ENCODE measurements around the gene E2F7. TPM values are rescaled to one million over a fixed set of nuclear protein-coding genes. Genes with fewer than 3 reads are reported as not detected.

Gene E2F7
- total RNA-seq, 1 experiment from 2014 or later = 31.4 TPM

DNA sequence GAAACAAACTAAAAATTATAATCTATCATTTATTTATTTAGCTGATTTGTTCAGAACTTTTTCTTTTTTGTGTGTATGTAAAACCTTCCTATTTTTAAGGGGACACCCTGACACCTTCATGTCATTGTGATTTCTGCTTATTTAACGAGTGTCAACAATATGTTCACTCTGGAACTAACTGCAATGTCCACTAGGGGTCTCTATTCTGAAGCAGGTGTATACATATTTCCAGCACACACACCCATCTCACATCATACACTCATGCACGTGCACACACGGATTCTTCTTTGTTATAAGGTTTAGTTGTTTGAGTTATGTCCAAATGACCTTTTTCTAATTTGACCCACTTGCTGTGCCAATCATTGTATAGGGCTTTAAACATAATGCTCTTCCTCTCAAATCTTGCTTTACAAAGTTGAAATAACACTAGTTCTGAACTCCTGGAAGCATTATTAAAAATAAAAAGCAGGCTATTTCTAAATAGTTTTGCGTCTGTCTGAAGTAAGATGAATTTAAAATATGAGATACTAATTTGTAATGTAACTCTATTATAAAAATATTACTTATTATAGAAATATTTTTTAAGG lies 15.5 kb downstream of the E2F7 start:
- Histone ChIP-seq H3K27me3 (no peaks in the 10 kb centered on the region), H3K4me3 (no peak overlapping the region), H3K4me1 (no peaks in the 10 kb centered on the region), H3K36me3 (peaks cover 82% of the 10 kb centered on the region), H3K9me3 (replicated peaks) (no peaks in the 10 kb centered on the region), H3K27ac (no peak overlapping the region)
- DNase-seq = peak; percentile 19 to 65

DNA sequence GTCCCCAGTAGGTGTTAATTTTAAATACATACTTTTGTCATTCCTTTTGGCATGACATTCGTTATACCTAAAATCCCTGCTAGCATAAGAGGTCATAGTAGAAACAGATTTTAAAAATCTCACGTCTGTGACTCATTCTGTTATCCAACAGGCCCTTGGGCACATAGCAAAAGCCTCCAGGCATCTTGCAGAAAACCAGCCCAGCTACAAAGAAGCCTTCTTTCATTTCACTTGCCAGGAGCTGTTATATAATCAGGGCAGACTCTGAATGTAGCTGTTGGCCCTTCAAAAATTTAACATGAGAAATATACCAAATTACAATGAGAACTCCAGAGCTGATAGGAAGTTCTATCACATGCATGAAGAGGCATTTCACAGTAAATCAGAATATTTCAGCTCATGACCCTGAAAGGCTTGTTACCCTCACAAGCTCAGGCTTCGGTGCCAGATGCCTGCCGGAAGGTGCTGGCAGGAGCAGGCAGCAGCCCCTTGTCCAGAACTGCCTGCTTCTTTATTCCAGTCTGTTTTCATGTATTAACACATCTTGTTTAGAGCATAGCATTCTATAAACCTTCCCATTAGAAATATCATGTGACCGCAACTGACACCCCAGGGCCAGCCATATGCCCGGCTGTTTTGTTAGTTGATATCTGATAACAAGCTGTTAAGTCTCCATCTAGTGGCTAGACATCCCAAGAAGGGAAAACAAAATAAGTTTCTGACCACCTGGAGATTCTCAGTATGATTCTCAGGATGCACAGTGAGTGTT lies 17.8 kb downstream of the E2F7 start:
- Histone ChIP-seq H3K4me3 (no peak overlapping the region), H3K36me3 (peaks cover 86% of the 10 kb centered on the region), H3K27me3 (no peaks in the 10 kb centered on the region), H3K9me3 (replicated peaks) (no peaks in the 10 kb centered on the region), H3K4me1 (no peaks in the 10 kb centered on the region), H3K27ac (no peak overlapping the region)
- no peak for DNase-seq

DNA sequence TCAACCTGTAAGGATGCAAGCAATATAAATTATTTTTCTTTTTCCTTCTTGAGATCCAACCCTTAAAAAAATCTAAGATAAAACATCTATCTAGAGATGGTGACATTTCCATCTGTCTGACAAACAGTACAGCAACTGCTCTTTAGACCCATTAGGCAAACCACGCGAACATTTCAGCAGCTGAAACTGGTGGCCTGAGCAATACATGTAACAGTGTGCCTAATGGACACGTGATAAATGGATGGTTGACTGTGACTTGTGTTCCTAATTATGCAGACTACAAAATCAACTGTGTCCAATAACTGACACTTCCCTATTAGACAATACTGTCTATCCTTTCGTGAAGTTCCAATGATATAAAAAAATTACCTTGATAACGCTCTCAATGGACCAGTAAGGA lies 18.9 kb downstream of the E2F7 start:
- no peak overlapping the region for H3K4me3 ChIP-seq
- peaks cover 89% of the 10 kb centered on the region for H3K36me3 ChIP-seq
- no peaks in the 10 kb centered on the region for H3K4me1 ChIP-seq
- no peaks in the 10 kb centered on the region for H3K27me3 ChIP-seq
- H3K9me3 ChIP-seq (replicated peaks) = no peaks in the 10 kb centered on the region
- DNase-seq = no peak
- no peak overlapping the region for H3K27ac ChIP-seq

DNA sequence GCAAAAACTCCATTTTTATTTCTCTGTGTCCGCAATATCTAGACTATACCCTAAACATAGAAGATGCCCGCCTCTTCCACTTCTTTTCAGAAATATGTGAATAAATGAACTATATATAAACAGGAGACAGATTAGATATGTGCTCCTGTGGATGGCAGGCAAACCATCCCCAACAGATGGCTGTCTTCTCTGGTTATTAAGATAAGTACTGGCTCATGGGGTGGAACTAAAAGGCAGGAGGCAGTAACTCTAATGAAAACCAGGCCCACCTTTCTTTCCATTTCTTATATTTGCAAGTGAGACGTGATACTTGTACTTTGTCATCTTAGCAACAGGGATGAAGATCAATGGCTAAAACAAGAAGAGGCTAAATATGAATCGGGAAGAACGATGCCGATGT lies 20.2 kb downstream of the E2F7 start:
- peaks cover 97% of the 10 kb centered on the region for H3K36me3 ChIP-seq
- H3K4me1 ChIP-seq = no peaks in the 10 kb centered on the region
- no peaks in the 10 kb centered on the region for H3K9me3 ChIP-seq (replicated peaks)
- H3K4me3 ChIP-seq = no peak overlapping the region
- no peak for DNase-seq
- no peak overlapping the region for H3K27ac ChIP-seq
- no peaks in the 10 kb centered on the region for H3K27me3 ChIP-seq

DNA sequence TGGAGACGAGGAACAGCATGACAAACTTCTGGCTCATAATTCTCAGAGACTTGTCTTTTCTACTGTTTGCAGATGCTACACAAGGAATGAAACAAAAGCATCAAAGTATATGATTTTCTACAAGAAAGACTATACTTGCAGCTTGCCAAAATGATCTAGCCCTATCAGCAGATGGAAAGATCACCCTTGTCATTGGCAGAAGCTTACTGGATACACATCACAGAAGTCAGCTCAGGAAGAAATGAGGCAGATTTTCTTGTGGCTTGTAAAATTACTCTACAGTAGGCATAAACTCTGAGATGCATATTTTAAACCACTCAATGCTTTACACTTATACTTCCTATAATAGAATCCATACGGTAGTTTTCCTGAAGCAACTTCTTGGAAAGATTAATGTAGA lies 20.6 kb downstream of the E2F7 start:
- H3K27ac ChIP-seq = no peak overlapping the region
- no peak for DNase-seq
- H3K27me3 ChIP-seq = no peaks in the 10 kb centered on the region
- no peaks in the 10 kb centered on the region for H3K9me3 ChIP-seq (replicated peaks)
- H3K36me3 ChIP-seq = peaks cover 97% of the 10 kb centered on the region
- H3K4me3 ChIP-seq = no peak overlapping the region
- H3K4me1 ChIP-seq = no peaks in the 10 kb centered on the region

DNA sequence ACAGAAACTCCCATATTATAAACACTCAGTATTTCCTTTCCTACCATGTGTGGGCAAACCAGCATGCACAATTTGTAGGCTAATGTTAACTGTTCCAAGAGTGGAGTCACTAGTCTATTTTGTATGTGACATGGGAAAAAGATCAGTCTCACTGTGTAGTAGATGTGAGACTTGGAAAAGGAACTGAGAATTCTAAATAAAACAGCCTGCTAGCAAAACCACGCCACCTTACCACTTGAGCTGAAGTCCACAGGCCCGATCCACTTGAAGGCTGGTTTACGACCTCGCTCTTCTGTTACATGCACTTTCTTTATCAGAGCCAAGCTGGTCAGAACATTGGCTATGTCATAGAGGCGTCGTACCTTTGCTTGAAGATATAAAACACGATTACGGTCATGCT lies 22.5 kb downstream of the E2F7 start:
- no peaks in the 10 kb centered on the region for H3K4me1 ChIP-seq

DNA sequence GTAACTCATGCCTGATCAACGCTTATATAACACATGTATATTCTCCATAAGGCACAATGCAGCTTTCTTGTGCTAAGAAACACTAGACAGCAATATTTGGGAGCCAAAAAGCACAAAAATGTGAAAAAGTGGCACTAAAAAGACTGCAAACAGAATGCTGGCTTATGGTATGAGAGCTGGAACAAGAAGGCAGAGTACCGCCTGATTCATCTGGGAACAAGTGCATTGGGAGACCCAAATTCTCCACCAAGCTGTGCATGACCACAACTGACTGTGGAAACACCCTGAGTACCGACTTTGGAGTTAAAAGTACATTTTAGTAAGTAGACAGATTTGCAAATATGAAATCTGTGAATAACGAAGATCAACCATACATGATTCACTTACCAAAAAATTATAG lies 25.1 kb downstream of the E2F7 start:
- Histone ChIP-seq H3K4me3 (no peak overlapping the region), H3K36me3 (peaks cover 92% of the 10 kb centered on the region), H3K4me1 (no peaks in the 10 kb centered on the region), H3K27me3 (no peaks in the 10 kb centered on the region), H3K27ac (no peak overlapping the region), H3K9me3 (replicated peaks) (no peaks in the 10 kb centered on the region; the same call in 1 of the 2 replicates)
- no peak for DNase-seq

More for the DNA sequence above, 22.5 kb downstream of the E2F7 start:
- H3K9me3 ChIP-seq (replicated peaks) = no peaks in the 10 kb centered on the region; the same call in 1 of the 2 replicates
- peaks cover 99% of the 10 kb centered on the region for H3K36me3 ChIP-seq
- H3K4me3 ChIP-seq = no peak overlapping the region
- H3K27ac ChIP-seq = no peak overlapping the region
- no peaks in the 10 kb centered on the region for H3K27me3 ChIP-seq
- no peak for DNase-seq

DNA sequence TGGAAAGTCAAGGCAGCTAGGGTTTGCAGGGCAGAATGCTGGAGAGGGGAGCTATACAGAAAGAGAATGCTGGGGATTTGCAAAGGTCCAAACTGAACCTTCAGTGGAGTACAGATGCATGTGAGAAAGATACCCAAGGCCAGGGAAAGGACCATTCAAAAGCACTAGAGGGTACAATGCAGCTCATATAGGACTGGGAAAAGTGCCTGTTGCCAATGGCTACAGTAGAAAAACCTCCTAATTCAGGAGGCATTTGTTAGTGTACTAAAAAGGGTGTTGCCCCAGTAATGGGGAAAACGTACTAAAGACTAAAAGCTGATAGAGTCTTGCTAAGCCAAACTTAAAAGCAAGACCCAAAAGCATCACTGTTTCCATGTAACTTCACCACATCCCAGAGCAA lies 30.1 kb downstream of the E2F7 start:
- no peaks in the 10 kb centered on the region; the same call in 1 of the 2 replicates for H3K9me3 ChIP-seq (replicated peaks)
- H3K27ac ChIP-seq = no peak overlapping the region
- H3K4me1 ChIP-seq = no peaks in the 10 kb centered on the region
- H3K4me3 ChIP-seq = no peak overlapping the region
- no peak for DNase-seq
- no peaks in the 10 kb centered on the region for H3K27me3 ChIP-seq
- H3K36me3 ChIP-seq = peaks cover 84% of the 10 kb centered on the region

DNA sequence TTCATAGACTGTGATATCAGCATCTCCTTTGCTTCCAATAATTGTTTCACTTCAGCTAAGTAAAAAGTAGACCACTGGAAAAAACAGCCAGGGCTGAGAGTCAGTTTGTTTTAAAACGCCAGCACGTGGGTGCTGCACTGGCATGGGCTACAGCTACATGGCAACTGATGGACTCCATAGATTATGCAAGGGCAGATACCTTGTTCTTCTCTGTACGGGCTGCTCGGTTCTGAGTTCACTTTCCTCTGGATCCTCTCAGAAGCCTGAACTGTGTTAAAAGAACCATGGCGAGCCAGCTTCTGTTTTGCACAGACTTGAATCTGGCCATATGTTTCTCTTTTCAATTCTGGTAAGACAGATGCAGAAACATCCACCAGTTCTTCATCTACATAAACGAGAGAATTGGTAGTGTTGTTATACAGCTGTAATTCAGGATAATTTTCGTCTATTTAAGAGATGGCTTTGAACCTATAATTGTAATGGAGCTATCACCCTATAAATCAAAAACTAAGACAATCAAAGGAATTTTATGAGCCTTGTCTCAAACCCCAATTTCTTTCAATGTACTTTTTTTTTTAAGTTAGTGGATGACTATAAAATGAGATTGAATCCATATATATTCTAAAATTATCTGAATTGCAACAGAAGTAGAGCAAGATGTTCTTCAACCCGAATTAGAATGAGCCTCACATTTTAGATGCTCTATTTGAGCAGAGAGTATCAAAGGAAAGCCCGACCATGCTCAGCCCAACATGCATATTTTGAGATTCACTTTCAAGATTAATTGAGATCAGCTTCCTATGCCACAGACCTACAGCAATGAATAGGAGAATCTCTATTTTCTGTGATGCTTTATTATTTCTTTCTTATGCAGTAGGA lies 31.5 kb downstream of the E2F7 start:
- DNase-seq = no peak
- Histone ChIP-seq H3K4me3 (no peak overlapping the region), H3K9me3 (replicated peaks) (no peaks in the 10 kb centered on the region; the same call in 1 of the 2 replicates), H3K36me3 (peaks cover 80% of the 10 kb centered on the region), H3K27ac (no peak overlapping the region), H3K4me1 (no peaks in the 10 kb centered on the region), H3K27me3 (no peaks in the 10 kb centered on the region)

DNA sequence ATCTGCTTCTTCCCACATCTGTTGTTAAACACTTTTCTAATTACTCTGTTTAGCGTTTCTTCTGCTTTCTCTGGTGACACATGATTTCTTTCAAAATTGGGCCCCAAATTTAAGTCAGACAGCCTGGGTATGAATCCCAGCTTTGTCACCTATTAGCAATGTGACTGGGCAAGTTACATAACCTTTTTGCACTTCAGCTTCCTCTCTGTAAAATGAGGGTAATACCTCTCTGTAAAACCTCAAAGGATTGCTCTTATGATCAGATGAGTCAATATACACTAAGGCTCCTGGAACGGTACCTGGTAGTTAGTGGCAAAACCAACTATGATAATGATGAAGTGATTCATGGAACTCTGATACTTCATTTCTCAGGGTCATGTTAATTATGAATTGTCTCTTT lies 33.0 kb downstream of the E2F7 start:
- no peak for DNase-seq
- no peaks in the 10 kb centered on the region for H3K4me1 ChIP-seq
- H3K9me3 ChIP-seq (replicated peaks) = no peaks in the 10 kb centered on the region
- H3K36me3 ChIP-seq = peaks cover 75% of the 10 kb centered on the region
- no peak overlapping the region for H3K27ac ChIP-seq
- H3K27me3 ChIP-seq = no peaks in the 10 kb centered on the region
- no peak overlapping the region for H3K4me3 ChIP-seq

DNA sequence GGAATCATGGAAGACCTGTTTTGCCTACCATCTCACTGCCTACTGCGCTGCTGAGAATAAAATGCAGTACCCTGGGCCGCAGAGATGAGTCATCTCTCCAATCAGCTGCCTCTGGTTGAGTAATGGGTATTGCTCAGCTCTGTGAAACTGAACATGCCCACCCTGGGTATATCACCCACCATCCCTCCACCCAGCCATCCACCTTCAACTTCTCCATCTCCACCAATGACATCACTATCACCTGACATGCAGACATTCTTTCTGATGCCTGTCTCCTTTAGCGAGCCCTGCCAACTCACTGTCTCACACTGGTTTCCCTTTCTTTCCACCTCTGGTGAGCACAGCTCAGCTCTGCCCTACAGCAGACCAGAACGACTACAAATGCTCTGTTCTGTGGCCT lies 33.6 kb downstream of the E2F7 start:
- no peak for DNase-seq
- Histone ChIP-seq H3K27ac (no peak overlapping the region), H3K4me3 (no peak overlapping the region), H3K9me3 (replicated peaks) (no peaks in the 10 kb centered on the region), H3K27me3 (no peaks in the 10 kb centered on the region), H3K36me3 (peaks cover 74% of the 10 kb centered on the region), H3K4me1 (no peaks in the 10 kb centered on the region)

DNA sequence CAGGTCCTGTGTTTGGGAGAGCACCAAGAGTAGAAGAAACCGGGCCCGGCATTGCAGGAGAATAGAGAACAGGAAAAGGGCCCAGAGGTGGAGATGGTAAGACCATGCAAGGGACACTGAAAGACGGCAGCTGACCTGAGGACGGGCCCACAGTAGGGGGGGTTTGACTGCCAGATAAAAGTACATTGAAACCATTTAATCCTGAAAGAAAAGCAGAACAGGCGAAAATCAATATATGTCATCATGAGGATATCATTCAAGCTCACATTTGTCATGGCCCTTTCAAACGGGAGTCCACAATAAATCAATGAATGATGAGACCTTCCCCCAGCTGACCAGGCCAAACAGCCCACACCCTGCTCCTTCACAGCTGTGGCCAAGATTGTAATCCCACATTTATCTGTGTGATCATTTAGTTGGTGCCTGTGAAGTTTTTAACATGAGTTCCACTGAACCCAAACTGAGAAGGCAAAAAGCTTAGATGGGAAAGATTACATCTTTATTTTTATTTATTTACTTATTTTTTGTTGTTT lies 39.5 kb downstream of the E2F7 start:
- Histone ChIP-seq H3K27me3 (no peaks in the 10 kb centered on the region), H3K4me1 (no peaks in the 10 kb centered on the region), H3K27ac (no peak overlapping the region), H3K9me3 (replicated peaks) (no peaks in the 10 kb centered on the region), H3K36me3 (peaks cover 80% of the 10 kb centered on the region), H3K4me3 (no peak overlapping the region)
- DNase-seq = no peak

DNA sequence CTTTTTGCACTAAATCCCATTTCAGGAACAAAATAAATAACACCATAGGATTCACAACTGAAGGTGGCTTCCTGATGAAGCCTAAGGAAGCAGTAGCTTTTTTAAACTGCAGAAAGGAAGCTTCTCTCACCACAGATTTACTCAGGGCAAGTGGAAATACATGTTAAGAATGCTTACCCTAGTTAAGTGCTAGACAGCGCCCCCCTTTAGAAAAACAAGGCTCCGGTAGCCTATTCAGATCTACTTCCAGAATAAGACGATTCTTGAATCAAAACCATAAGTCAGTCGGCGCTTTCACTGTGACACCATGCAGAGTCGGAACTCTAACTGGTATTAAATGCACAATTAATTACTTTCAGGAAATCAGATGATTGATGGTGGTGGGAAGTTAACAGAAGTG lies 41.9 kb downstream of the E2F7 start:
- DNase-seq = no peak
- H3K27me3 ChIP-seq = no peaks in the 10 kb centered on the region
- H3K27ac ChIP-seq = no peak overlapping the region
- no peaks in the 10 kb centered on the region for H3K9me3 ChIP-seq (replicated peaks)
- no peaks in the 10 kb centered on the region for H3K4me1 ChIP-seq
- H3K36me3 ChIP-seq = peaks cover 80% of the 10 kb centered on the region
- H3K4me3 ChIP-seq = no peak overlapping the region

DNA sequence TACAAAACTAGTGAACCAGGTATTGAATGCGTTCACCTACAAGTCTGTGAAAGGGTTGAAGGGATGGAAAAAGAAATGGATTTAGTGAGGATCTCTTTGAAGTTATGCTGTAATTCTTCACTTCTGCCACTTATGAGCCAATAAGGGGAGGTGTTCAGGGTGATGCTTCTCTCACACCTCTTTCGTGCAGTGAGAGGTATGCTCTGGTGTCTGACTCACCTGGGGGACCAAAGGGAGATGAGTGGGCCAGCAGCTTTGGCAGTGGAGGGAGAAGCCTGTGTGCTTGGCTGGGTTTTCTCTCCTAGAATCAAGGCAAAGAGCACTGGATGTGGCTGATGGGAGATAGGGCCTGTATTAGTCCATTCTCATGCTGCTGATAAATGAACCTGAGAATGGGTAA lies 45.4 kb downstream of the E2F7 start:
- H3K9me3 ChIP-seq (replicated peaks) = no peaks in the 10 kb centered on the region
- no peak for DNase-seq
- H3K27me3 ChIP-seq = no peaks in the 10 kb centered on the region
- no peak overlapping the region for H3K4me3 ChIP-seq
- H3K36me3 ChIP-seq = peaks cover 51% of the 10 kb centered on the region
- H3K4me1 ChIP-seq = no peaks in the 10 kb centered on the region
- no peak overlapping the region for H3K27ac ChIP-seq

DNA sequence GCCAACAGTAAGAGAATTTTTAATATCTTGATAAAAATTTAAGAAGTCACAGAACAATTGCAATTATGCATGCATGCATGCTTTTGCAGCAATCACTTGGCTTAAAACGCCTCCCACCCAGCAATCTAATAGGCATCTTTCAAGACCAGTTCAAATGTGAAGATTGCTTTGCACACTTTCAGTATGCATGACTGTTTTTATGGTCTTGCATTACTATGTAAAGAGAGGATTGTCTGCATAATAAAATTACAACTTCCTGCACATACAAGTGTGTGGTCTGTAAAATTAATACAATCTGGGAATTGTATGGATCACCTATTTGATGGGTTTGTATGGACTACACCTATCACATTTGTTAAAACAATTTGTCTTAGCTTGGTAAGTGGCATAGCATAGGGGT lies 48.8 kb downstream of the E2F7 start:
- no peak overlapping the region for H3K27ac ChIP-seq
- no peaks in the 10 kb centered on the region for H3K9me3 ChIP-seq (replicated peaks)
- no peaks in the 10 kb centered on the region for H3K27me3 ChIP-seq
- no peaks in the 10 kb centered on the region for H3K4me1 ChIP-seq
- H3K4me3 ChIP-seq = no peak overlapping the region
- H3K36me3 ChIP-seq = peaks cover 22% of the 10 kb centered on the region
- DNase-seq = no peak
